Activated CD4-positive, alpha-beta T cell treated with anti-CD3 and anti-CD28 coated beads, Interleukin-2, amount 50 U/mL, for 48 hours (primary cell): Measurements from ENCODE around the gene LRFN2.

Experiments
- DNase-seq, 2 experiments: peaks; one replicate each; pipeline ENCODE4 v3.0.0-alpha.2; 2020

The LRFN2 gene

DNA sequence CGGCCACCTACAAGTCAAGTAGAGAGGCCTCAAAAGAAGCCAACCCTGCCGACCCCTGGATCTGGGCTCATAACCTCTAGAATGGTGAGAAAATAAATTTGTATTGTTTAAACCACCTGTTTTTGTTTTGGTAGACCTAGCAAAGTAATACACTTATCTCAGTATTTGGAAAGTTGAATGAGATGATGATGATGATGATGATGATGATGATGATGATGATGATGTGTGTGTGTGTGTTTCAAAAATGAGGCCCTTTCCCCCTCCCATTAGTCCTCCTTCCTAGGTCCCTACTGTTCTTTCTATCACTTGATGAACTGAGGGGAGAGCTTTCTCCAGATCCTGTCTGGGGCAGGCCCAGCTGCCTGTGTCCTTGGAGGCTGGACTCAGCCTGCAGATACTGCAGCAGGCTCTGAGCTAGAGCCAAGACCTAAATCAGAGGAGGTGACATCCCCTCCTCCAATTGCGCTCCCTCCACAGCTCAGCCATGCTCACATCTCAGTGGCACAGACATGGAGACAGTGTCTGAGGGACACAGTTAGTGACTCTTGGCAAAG, 120.1 kb downstream of the LRFN2 start:
- no peak for DNase-seq

DNA sequence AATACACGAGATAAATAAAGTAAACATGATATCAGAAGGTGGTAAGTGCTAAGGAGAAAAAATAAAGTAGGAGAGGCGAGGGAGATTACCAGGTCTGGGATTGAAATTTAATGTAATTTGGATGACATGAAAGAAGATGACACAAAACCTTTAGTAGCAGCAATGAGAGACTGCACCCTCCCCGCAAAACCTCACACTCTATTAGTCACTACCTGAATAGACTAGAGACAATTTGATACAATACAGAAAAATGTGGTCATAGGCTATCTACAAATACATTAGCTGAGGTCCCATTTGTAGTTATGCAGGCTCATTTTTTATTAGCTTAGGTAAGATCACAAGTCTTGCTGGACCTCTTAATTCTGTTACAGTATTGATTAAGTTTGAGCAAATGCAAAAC, 125.5 kb downstream of the LRFN2 start:
- no peak for DNase-seq

DNA sequence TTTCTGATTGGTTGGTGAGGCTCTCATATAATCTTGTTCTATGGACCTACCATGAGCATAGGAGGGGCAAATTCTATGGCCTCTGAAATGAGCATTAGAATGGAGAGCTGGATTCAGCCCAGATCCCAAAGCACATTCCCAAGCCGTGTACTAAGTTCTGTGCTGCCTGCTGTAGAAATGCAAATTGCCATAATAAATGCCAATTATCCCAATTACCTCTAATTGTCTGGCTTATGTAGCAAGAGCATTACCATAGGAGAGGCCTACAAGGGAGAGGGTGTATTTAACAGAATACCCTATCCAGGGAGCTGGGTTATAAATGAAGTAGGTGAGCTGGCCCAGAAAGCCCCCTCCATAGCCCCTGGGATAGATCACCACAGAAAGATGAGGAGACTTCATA, 126.8 kb downstream of the LRFN2 start:
- DNase-seq = no peak

DNA sequence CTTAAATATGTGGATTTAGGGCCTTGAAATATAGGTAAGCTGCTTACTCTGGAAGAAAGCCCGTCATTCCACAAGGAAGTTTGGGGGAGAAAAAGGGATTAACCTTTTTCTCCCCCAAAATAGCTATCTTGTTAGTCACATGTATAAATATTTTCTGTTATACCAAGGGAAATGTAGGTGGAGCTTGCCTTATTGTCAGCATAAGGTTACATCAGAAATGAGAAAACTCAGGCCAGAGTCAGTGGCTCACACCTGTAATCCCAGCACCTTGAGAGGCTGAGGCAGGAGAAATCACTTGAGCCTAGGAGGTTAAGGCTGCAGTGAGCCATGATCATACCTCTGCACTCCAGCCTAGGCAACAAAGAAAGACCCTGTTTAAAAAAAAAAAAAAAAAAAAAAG, 129.9 kb downstream of the LRFN2 start:
- DNase-seq = no peak

DNA sequence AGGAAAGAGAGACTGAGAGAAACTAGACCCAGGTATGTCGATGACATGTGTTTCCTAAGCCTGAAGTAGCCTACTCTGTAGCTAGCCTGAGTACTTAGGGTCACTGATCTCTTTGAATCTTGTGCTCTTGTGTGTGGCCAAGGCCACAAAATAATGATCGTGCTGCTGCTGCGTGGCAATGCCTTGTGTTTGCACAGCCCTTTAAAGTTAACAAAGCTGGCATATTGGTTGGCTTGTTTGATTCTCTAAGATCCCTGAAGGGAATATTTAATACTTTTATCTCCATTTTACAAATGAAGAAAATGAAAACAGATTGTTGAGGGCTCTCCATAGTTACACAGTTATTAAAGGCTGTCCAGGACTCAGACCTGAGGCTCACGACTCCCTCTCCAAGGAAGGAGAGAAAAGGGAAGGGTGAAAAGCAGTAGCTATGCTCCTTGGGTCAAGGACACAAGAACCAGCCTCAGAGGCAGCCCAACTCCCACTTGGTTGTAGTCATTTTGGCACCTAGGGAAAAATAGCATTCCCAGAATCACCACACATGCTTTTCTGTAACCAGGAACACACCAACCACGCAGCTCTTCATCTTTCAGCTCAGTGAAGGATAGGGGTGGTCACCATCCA, 130.7 kb downstream of the LRFN2 start:
- DNase-seq = no peak

DNA sequence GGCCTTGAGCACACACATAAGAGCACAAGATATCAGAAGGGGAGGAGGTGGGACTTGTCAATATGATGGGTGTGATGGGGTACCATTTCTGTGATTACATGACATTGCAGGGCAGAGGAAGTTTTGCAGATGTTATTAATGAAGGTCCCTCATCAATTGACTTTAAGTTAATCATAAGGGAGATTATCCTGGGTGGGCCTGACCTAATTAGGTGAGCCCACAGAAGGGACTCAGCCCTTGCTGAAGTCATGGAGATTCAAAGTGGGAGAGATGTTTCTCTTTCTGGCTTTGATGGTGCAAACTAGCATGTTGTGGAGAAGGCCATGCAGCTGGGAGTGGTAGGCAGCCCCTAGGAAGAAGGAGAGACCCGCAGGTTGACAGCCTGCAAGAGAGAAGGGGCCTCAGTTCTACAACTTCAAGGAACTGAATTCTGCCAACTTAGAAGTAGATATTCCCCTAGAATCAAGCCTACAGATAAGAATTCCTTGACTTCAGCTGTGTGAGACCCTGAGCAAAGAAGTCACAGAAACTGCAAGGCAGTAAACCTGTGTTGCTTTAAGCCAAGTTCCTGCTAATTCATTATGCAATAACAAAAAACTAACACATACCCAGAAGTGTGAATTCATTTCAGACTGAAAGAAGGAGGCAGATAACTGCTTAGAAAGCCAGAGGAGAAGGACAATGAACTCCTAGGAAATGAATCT, 131.3 kb downstream of the LRFN2 start:
- no peak for DNase-seq

DNA sequence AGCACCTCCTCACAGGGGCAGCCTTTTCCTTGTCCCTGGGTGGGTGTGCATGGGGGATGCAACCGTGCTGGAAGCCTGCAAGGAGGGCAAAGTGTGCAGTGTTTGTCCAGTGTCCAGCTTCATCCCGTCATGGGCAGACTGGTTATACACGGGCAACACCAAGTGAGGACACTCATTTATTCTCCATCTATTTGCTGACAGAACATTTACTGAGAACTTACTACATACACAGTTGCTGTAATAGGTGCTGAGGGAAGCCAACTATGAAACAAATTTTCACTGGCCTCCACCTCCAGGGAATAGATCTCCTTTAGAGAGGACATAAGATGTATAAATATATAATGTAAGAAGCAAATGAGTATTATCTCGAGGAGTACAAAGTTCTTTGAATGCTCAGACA, 136.7 kb downstream of the LRFN2 start:
- DNase-seq = no peak

DNA sequence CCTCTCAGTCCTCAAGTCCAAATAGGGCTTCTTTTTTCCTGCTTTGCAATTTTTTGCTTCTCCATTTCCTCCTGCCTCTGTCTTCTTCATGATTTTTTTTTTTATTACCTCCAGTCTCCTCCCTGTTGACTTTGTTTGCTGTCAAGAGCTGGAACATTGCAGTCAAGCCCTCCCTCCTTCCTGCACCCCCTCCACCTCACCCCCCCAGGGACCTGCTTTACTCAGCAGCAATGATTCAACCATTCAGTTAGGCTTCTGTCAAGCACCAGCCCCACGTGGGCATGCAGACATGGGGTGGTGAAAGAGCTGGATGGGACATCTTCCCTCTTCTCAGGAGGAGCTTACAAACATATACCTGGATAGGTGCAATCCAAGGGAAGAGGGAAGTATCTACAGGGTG, 142.4 kb downstream of the LRFN2 start:
- no peak for DNase-seq

DNA sequence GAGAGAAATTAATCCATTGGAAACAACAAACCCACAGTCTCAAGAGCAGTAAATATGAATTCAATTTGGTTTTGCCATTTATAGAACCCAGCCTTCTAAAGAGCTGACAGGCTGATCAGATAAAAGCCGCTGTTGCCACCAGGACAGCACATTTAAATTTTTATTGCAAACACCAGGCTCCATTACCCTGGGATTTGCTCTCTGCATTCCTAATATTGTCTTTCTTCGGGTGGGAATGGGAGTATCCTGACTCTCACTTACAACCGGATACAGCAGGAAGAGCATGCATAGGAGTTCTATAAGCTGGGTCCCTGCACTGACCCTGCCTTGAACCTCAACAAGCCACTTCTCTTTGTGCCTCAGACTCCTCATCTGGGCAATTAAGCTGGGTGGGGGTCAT, 142.9 kb downstream of the LRFN2 start:
- no peak for DNase-seq

DNA sequence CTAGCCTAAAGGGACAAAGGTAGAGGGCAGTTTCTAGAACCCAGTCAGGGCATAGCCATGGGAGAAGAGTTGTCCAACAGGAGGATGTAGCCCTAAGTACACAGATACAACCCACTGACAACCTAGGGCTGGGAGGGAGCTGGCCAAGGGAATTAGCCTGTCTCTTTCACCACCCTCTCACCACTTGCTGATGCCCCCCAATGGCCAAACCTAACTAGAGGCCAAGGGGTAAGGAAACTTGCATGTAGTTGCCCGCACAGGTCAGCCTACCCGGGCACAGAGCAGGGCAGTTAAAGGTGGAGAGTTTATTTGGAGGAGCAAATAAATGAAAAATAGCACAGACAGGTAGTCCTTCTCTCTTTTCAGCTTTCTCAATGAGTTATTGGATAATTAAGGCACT, 143.3 kb downstream of the LRFN2 start:
- no peak for DNase-seq

DNA sequence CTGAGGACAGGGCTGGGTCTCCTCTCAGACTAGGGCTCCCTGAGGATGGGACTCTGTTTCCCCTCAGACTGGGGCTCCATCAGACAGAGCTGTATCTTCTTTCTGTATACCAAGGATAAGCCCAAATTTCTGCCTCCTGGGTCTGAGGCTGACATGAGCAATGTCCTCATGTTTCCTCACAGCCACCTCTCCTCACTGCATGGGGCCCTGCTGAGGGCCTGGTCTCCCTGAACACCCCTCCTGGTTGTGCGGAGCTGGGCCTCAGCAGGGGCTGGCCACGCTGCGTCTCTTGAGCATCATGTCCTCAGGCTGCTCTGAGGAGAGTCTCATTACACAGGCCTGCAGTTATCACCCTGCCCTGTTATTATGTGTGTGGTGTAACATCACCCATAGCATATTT, 144.6 kb downstream of the LRFN2 start:
- DNase-seq = no peak

DNA sequence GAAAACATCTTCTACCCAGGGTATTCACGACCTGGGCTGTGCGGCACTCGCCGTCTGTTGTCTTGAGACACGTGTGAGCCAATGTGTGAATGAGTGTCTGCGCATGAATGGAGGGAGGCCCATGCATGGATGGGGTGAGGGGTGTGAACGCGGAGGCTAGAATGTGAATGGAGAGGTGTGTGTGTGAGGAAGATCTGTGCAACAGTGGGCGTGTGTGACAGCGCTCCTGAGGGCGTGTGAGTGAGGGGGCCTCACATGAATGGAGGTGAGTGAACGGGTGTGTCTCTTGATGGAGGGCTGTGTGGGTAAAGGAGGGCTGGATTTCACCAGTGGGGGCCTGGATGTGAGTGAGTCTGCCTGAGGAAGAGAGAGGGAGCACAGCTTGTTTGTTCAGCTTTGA, 146.0 kb downstream of the LRFN2 start:
- no peak for DNase-seq

DNA sequence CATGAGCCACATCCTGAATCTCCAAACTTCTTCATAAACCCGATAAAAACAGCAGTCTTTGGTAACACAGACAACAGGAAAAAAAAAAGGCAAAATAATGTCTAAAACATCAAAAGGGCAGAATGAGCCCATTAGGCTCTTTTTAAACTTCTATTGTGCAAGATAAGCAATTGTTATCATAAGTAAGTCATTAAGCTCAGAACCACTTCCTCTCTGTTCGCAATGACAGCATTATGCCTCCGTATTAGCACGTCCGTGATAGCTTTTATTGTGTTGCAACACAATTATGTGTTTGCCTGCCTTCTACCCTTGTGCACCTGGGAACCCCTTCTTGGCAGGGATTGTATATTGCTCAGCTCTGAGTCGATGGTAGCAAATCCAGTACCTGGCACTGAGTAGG, 147.1 kb downstream of the LRFN2 start:
- no peak for DNase-seq

DNA sequence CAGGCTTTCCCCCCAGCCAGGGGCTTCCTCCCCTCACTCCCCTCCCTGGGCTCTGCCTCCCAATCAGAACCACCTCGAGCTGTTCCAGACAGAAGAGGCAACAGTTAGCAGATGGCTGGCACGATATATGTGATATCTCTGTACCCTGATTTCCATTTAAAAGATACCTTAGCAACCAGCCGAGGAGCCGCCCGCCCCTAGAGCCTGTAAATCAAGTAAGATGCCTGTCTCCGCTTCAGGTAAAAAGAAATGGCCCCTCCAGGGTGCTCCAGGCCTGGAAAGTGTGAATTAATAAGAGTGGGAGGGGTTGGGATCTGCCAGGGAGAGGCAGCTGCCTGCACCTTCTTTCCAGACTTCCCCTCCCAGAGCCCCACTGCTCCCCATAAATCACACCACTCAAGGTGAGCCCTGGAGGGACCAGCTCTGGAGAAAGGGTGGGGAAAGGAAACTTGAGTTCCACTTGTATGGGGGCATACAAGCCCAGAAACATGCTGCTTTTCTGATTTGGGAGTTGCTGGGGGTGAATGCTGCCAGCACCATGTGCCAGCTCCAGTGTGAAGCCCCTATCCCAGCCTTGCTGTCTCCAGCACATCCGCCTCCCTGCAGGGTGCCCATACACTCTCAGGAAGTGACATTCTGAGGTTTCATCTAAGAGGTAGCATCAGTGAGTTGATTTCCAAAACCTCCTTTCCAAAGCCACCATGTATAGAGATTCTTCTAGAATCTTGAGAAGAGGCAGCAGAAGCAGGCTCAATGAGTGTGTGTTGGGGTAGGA, 148.0 kb downstream of the LRFN2 start:
- DNase-seq = no peak

DNA sequence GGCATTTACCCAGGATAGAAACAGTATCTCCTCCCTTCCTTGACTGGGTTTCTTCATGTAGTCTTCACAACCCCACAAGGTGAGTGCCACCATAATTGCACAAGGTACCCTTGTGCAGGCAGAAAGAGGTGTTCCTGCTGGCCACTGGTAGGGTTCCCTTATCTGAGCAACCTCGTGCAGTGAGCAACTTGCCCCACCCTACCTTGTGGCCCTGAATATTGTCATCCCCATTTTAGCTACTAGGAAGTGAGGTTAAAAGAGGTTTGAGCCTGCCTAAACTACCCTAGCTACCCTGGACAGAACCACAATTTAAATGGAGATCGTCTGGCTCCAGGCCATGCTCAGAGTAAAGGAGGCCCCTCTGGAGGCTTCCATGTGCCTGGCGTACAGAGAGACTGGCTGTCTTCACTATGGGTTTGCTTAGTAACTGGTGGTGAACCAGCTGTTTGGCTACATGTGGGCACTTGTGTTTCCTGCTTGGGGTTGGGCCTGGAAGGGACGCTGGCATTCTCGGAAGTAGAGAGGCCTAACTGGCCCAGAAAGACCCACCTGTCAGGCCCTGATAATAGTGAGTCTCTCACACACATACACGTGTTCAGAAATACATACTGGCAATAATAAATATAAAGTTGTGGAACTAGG, 148.8 kb downstream of the LRFN2 start:
- DNase-seq = no peak

DNA sequence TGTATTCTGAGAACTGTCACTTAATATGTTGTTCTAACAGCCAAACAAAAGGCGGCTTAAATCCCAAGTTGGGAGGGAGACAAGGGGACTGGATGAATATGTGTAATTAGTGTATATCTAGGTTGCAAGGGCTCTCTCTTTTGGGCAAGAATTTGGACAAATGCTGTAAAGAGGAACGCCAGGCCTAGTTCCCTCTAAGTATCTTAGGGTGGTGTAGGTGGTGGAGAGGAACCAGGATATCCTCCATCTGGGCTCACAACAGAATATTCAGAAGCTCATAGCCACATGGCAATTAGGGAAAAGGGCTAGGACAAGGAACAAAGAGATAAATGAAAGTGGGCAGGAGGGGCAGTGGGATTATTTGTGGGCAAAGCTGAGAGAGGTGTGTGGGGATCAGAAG, 149.5 kb downstream of the LRFN2 start:
- no peak for DNase-seq

DNA sequence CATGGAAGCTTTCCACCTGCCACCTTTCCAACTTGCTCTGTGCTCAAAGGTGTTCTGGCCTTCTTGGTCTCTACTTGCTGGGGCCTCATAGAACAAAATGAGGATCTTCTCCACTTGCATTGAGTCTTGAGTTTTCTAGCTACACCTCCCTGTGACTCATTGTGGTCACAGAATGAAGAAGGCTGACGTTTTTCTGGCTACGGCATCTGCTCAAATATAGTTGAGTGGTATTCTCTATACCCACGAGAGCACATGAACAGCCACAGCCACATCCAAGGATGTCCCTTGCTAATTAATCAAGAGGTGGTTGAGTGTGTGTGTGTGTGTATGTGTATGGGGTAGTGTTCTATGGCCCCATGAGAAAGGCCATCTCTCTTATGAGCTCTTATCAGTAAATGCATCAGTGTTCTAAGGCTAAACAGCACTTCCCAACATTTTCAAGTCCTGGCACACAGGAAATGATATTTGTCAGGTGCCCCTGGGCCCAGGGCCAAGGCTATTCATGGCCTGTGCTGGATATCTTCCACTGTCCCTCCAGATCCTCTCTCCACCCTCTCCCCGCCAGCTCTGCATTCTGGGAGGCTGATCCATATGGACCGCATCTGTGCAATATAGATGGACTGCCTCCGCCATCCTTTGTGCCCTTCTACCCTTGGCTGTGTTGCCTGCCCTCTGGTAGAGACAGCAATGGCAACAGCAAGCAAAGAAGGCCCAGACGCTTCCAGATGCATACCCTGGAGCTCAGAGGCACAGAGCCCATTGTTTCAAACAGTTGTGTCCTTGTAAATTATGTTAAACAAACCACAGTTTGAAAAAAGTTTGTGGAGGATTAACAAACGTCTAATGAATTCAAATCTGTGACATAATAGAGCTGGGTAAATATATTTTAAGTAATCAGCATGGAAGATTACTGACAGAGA, 150.2 kb downstream of the LRFN2 start:
- DNase-seq = no peak

DNA sequence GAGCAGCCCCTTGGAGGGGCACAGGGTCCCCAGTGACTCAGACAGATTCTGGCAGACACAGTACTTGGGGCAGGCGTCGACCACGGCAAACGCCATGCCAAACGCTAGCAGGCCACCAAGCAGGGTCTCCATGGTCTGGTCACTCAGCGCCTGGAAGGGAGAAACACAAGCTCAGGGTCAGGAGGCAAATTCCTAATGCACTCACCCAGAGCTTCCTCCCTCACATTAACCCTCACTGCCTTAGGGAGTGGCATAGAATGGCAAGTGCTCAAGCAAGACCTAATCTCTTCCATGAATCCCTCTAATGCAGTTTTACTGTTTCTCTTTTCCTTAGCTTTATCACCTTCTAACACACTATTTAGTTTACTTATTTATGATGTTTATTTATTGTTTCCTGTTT, 154.2 kb downstream of the LRFN2 start:
- DNase-seq = no peak

DNA sequence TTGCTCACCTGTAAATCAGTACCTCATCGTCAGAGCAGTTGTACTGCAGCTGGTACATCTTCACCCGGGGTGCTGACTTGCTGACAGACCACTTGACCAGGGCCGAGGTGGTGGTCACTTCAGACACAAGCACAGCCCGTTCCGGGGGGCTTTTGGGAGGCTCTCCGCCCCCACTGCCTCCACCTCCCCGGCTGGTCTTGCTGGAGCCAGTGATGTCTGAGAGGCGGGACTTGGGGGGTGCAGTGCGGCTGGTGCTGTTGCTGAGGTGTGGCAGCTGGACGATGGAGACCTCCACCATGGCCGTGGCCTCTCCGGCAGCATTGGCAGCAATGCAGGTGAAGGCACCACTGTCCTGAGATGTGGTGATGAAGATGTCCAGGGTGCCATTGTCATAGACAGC, 155.5 kb downstream of the LRFN2 start:
- DNase-seq = no peak

DNA sequence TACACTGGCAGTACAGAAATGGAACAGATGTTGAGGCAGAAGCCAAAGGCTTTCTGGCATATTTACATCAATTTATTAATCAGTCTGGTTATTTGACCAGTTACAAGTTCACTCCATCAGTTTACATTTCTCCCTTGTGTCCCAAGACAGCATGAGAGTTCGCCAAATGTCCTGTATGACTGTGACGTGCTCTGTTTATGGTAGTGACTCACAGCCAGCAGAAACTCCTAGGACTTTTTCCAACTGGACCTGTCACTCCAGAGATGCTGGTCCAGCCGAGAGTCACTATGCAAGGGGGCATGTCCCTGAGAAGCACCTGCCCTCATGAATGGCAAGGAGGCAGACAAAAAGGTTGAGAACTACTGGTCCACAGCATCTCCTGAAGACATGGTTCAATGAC, 160.0 kb downstream of the LRFN2 start:
- DNase-seq = no peak

DNA sequence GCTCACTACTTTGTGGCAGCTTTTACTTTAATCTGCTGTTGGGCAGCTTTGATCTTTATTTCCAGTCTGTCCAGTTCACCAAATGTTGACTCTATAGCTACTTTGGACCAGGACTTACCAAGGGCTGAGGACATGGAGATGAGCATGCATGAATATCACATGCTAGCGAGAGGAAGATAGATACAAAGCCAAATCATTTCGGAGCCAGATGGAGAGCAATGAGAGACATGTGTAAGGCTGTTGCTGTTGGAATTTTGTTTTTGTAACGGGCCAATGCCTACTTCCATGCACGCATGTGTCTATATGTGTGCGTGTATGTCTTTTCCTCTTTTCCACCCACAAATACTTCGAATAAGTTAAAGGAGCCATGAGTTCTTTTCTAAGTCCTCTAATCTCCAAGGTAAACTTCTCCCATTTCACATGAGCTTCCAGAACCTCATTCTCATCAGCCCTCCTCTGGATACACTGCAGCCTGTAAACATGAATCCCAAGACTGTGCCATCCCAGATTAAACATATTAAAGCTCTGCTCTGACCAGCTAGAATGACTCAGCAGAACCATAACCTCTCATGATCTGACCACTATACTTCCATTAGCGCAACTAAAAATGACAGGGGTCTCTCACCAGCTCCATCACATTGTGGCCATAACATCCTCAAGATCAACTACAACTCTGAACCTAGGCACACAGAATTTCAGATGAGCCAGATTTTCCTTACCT, 160.7 kb downstream of the LRFN2 start:
- DNase-seq = no peak
